Activated CD8-positive, alpha-beta T cell treated with anti-CD3 and anti-CD28 coated beads for 36 hours (primary cell): Measurements from ENCODE around the gene ALMS1. TPM values are rescaled to one million over a fixed set of nuclear protein-coding genes. Genes with fewer than 3 reads are reported as not detected.

Source experiments
- ATAC-seq: fragments of 200-7000 bp; cut with Tn5 transposase; one replicate; pipeline ENCODE4 v1.10.0; 2021; ENCODE audit warnings: mild to moderate bottlenecking, moderate library complexity
- CTCF ChIA-PET: fragments of 350-600 bp; sonication (Branson Sonifier 250); formaldehyde crosslinking; loops from one replicate; lab custom pipeline; 2021; ENCODE audit warnings: antibody characterized with exemption; lab: Charles Lee
- POLR2A ChIA-PET: fragments of 350-600 bp; sonication (Branson Sonifier 250); formaldehyde crosslinking; loops from one replicate; lab custom pipeline; 2021; ENCODE audit warnings: antibody characterized with exemption; lab: Charles Lee
- DNase-seq: peaks from one replicate; pipeline ENCODE4 v3.0.0-alpha.2; 2020
- H3K27ac Mint-ChIP-seq: one replicate; pipeline ENCODE4 v1.8.0; 2021; ENCODE audit warnings: mild to moderate bottlenecking, mixed read lengths
- H3K27me3 Mint-ChIP-seq: one replicate; pipeline ENCODE4 v1.8.0; 2021; ENCODE audit warnings: mixed read lengths
- H3K36me3 Mint-ChIP-seq: one replicate; pipeline ENCODE4 v1.8.0; 2021; ENCODE audit warnings: low read depth, mixed read lengths
- H3K4me1 Mint-ChIP-seq: one replicate; pipeline ENCODE4 v1.8.0; 2021; ENCODE audit warnings: low read depth, mixed read lengths
- H3K4me3 Mint-ChIP-seq: one replicate; pipeline ENCODE4 v1.8.0; 2021; ENCODE audit warnings: mild to moderate bottlenecking, moderate library complexity, mixed read lengths
- H3K9me3 Mint-ChIP-seq: one replicate; pipeline ENCODE4 v1.8.0; 2021; ENCODE audit warnings: mixed read lengths
- CTCF ChIP-seq: fragments of 200-600 bp; IDR thresholded peaks from one replicate; pipeline ENCODE4 v1.8.0; 2022; ENCODE audit warnings: antibody characterized with exemption, mild to moderate bottlenecking
- intact Hi-C: fragments of 100-400 bp; cut with micrococcal nuclease; formaldehyde crosslinking; loops from one replicate; pipeline ENCODE4 v1.10.0; 2022
- total RNA-seq, 2 experiments: library from RNA; stranded (reverse); gene quantifications; one replicate each; pipeline ENCODE4 v1.2.3, GENCODE V29; 2021

ALMS1 gene
- total RNA-seq, 2 experiments from 2014 or later, result 18.1 to 20.3 TPM

- Mint-ChIP-seq H3K4me3 (peak overlapping the region; percentile 89), H3K4me1 (peaks cover 20% of the 10 kb centered on the region), H3K36me3 (peaks cover 3% of the 10 kb centered on the region), H3K27me3 (no peaks in the 10 kb centered on the region), H3K27ac (peak overlapping the region; percentile 86), H3K9me3 (no peaks in the 10 kb centered on the region)
- ChIA-PET POLR2A (interaction anchor here (0.6 to 1.4 kb wide), 4 partner anchors 14 to 101 kb away, joined by 3 to 5 read pairs (median 4); partner anchors contain the start of gene FBXO41), CTCF (interaction anchor here (1.2 to 1.3 kb wide), 2 partner anchors 89 to 92 kb away, joined by 3 read pairs; partner anchors contain the start of gene EGR4)
- intact Hi-C loops, result no loop called here
- TF ChIP-seq CTCF, result no peak
- DNase-seq (no peak), ATAC-seq (no peak)
Measured at GRCh38 chr2:73385123-73385503, 523 bp upstream of the ALMS1 start.

DNA sequence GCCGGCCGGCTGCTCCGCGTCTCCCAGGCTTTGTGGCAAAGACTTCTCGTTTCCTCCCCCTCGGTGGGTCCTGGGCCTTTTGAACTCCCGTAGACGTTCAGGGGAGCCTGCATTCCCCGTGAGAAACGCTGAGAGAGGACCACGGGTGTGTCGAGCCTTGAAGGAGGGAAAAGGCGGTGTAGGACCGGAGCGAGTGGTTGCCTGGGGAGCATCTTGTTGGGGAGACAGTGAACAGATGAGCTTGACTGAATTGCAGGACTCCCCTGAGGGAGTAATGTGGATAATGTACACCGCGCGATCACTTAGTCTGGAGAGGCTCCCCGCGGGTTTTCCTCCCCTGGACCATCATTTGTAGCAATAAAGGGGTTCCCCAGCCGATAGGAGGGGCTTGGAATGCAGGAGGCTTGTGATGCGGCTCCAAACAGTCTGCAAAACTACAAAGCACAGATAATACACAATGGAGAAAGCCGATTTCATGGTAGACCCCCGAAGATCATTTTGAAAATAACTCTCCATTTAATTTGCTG lies 769 bp downstream of the ALMS1 start:
- Mint-ChIP-seq H3K36me3 (peaks cover 5% of the 10 kb centered on the region), H3K27ac (peak overlapping the region; percentile 87), H3K4me1 (peaks cover 20% of the 10 kb centered on the region), H3K27me3 (no peaks in the 10 kb centered on the region), H3K4me3 (peak overlapping the region; percentile 89), H3K9me3 (no peaks in the 10 kb centered on the region)
- no peak for TF ChIP-seq CTCF
- intact Hi-C loops, result no loop called here
- CTCF ChIA-PET, result interaction anchor here (1.3 kb wide), 1 partner anchor 87 kb away, joined by 3 read pairs; no protein-coding TSS in a partner anchor
- DNase-seq (no peak), ATAC-seq (peak; percentile 3)
- POLR2A ChIA-PET, result interaction anchor here (0.6 to 1.0 kb wide), 2 partner anchors 26 to 55 kb away, joined by 3 read pairs; no protein-coding TSS in a partner anchor

DNA sequence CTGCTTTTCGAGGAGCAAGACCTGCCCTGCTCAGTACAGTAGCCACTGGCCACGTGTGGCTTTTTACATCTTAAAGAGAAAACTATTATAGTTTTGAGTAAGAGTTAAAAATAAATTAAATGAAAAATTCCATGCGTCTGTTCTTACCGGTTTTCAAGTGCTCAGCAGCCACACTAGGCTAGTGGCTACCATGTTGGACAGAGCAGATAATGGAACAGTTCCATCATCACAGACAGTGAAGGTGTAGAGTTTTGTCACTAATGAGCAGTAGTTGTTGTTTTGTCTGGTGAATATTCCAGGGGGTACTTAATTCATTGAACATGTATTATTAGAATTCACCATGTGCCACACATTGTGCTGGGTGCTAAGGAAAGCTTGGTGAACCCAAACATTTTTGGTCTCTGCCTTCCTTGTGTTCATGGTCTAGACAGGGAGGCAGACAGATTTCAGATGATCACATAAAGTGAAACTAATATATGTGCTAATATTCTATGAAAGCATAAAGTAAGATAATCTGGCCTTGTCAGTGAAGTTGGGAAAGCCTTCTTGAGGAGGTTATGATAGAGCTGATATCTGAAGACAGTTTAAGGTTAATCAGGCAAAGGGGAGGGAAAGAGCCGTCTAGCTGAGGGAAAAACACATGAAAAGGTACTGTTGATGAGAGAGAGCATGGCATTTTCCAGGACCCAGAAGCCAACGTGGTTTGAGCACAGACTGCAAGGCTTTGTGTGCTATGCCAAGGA lies 1.4 kb downstream of the ALMS1 start:
- Mint-ChIP-seq H3K4me1 (peaks cover 20% of the 10 kb centered on the region), H3K9me3 (no peaks in the 10 kb centered on the region), H3K36me3 (peaks cover 5% of the 10 kb centered on the region), H3K4me3 (peak overlapping the region; percentile 89), H3K27ac (peak overlapping the region; percentile 87), H3K27me3 (no peaks in the 10 kb centered on the region)
- CTCF ChIA-PET, result interaction anchor here (1.2 to 1.3 kb wide), 2 partner anchors 11 to 97 kb away, joined by 3 to 4 read pairs; no protein-coding TSS in a partner anchor
- no peak for TF ChIP-seq CTCF
- POLR2A ChIA-PET, result interaction anchor here (1.0 kb wide), 1 partner anchor 25 kb away, joined by 3 read pairs; no protein-coding TSS in a partner anchor
- ATAC-seq (no peak), DNase-seq (no peak)
- intact Hi-C loops, result no loop called here

DNA sequence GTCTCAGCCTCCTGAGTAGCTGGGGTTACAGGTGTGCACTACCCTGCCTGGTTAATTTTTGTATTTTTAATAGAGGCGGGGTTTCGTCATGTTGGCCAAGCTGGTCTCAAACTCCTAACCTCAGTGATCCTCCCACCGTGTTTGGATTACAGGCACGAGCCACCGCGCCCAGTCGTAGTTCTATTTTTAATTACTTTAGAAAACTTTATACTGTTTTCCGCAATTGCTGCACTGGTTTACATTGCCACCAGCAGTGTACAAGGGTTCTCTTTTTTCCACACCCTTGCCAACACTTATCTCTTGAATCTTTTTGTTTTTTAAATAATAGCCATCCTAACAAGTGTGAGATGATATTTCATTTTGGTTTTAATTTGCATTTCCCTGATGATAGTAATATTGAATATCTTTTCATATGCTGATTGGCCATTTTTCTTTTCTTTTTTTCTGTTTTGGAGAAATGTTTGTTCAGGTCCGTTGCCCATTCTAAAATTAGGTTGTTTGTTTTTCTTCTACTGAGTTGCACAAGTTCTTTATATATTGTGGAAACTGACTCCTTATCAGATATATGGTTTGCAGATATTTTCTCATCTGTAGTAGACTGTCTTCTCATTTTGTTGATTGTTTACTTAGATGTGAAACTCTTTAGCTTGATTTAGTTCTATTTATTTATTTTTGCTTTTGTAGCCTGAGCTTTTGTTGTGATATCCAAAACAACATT lies 16.9 kb downstream of the ALMS1 start:
- H3K4me3 Mint-ChIP-seq, result no peak overlapping the region
- peaks cover 4% of the 10 kb centered on the region for H3K4me1 Mint-ChIP-seq
- POLR2A ChIA-PET, result no interaction called here
- H3K36me3 Mint-ChIP-seq, result peaks cover 47% of the 10 kb centered on the region
- DNase-seq, result no peak
- intact Hi-C loops, result no loop called here
- ATAC-seq, result no peak
- CTCF ChIA-PET, result interaction anchor here (1.2 kb wide), 1 partner anchor 9 kb away, joined by 3 read pairs; no protein-coding TSS in a partner anchor
- H3K27ac Mint-ChIP-seq, result no peak overlapping the region
- no peak for TF ChIP-seq CTCF
- peaks cover 31% of the 10 kb centered on the region for H3K9me3 Mint-ChIP-seq
- no peaks in the 10 kb centered on the region for H3K27me3 Mint-ChIP-seq
